NCI-H1436 treated with DMSO at 0.1 percent for 48 hours (cell line): ENCODE measurements around the gene ADAM8.
"Not testable (repeated sequence)": the region's sequence is repeated elsewhere in the genome, so short reads cannot be mapped to it uniquely, and the experiment has no call there.

ENCODE experiments used
- DNase-seq: peaks from one replicate; lab custom pipeline; 2025; lab: John Stamatoyannopoulos, UW

The ADAM8 gene

DNA sequence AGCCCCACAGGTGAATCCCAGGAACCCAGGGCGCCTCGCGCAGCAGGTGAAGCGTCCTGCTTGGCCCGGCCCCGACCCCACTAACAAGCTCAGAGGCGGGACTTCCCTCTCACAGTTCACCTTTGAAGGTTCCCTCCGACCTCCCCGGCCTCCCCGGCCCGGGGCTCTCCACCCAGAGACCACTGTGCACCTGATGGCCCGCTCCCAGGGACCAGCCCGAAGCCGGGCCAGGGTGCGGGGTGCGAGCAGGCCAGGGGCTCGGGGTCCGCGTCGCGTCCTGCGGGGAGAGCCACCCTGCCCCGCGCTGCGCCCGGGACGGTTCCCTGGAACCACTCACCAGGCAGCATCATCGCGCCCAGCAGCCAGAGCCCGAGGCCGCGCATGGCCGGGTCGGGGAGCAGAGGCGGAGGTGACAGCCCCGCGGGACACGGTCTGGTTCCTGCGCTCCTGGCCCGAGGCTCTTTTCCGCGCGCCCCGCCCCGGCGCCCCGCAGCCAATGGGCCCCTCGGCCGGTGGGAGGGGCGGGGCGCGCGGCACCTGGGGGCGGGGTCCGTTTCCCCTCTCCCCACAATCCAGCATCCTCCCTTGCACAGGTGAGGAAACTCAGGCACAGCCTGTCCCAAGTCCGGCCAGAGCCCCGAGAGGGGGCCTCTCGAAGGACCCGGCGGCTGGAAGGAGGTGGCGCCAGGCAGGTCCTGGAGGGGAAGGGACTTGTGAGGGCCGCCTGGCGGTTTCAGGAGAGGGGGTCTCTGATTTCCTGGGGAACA, at the start of gene ADAM8:
ADAM8 (minus strand) TSS at position 434 of the 767 bp plus-strand sequence; CDS start at position 383, 51 bp downstream.
- no peak for DNase-seq

GRCh38 chr10:133326223-133326551, 49.5 kb upstream of the ADAM8 start:
- no peak for DNase-seq

DNA sequence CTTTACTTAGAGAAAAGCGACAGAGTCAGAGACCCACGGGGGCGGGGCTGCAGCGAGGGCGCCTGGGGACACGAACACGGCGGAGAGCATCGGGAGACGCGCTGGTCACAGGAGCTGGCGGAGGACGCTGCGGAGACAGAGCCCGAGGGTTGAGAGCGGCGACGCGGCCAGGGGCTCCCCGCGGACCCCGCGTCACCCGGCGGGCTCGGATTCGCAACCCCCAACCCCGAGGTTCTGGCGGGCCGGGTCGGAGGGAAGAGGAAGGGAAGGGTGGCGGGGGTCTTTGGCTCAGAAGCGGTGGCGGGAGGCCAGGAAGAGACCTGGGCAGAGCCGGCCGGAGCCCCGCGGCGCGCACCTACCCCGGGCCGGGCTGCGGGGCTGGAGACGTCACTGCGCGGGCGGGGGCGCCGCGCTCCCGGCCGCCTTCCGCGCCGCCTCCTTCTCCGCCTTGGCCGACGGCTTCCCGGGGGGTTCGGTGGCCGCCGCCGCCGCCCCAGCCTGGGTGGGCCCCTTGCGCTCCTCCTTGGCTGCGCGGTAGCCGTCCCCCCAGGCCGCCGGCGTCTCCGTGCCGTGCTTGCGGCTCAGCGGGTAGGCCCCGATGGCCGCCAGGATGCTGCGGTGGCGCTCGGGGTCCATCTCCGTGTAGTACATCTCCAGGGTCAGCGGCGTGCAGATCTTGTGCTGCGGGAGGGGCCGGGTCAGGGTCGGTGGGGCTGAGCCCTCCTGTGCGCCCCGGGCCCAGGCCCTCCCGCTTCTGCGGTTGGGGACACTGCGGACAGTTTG, 49.0 kb upstream of the ADAM8 start:
- no peak for DNase-seq

DNA sequence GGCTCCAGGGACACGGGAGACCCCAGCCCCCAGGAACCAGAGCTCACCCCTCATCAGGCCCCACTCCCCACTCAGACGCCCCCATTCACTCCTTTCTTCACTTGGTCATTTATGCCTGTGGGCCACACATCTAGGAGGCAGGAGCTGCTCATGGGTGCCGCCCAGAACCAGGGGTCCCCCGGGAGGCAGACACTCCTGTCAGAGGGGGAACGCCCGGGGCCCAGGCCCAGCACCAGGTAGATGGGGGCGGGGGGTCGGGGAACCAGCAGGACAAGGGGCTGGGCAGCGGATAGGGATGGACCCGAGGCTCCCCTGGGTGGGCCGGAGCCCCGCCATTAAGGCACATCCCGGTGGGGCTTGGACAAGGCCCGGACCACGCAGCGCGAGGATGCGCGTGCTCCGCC, 48.2 kb upstream of the ADAM8 start:
- no peak for DNase-seq

GRCh38 chr10:133324198-133324792, 47.6 kb upstream of the ADAM8 start:
- DNase-seq: peak; percentile 77

- not testable (repeated sequence) for DNase-seq
Observed at GRCh38 chr10:133322064-133322709, 45.5 kb upstream of the ADAM8 start.

- DNase-seq: not testable (repeated sequence)
Observed at GRCh38 chr10:133320852-133321422, 44.3 kb upstream of the ADAM8 start.

DNA sequence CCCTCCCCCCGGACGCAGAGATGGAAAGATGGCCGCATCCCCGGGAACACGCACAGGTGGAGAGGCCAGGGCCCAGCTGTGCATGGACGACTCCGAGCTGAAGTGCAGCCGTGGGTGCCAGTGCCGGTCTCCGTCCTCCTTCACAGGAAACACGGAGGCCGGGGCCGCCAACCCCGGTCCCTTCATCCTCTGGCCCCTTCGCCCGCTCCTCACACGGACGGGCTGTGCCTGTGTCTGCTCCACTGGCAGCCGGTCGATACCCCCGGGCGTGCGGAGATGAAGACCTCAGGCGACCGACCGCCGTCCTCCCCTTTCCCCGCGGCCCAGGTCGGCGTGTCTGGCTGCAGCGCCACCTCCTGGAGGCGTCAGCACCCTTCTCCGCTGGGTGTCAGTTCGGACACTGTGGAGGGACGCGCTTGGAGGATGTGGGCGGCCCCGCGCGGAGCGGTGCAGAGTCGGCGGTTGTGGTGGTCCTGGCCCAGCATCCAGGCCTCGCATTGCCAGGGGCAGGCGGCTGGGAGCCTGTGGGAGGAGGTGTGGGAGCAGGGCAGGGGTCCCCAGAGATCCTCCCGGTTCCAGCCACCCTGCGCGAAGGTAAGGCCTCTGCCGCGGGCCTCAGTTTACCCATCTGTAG, 41.9 kb upstream of the ADAM8 start:
- no peak for DNase-seq

DNA sequence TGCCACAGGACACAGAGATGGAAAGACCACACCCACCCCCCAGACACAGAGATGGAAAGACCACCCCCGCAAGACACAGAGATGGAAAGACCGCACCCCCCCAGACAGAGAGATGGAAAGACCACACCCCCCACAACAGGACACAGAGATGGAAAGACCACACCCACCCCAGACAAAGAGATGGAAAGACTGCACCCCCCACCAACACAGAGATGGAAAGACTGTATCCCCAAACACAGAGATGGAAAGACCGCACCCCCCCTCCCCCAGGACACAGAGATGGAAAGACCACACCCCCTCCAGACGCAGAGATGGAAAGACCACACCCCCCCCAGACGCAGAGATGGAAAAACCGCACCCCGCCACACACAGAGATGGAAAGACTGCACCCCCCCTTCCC, 40.1 kb upstream of the ADAM8 start:
- no peak for DNase-seq

- DNase-seq: no peak
Observed at GRCh38 chr10:133316266-133316665, 39.6 kb upstream of the ADAM8 start.

GRCh38 chr10:133315847-133316246, 39.2 kb upstream of the ADAM8 start:
- DNase-seq: no peak

DNA sequence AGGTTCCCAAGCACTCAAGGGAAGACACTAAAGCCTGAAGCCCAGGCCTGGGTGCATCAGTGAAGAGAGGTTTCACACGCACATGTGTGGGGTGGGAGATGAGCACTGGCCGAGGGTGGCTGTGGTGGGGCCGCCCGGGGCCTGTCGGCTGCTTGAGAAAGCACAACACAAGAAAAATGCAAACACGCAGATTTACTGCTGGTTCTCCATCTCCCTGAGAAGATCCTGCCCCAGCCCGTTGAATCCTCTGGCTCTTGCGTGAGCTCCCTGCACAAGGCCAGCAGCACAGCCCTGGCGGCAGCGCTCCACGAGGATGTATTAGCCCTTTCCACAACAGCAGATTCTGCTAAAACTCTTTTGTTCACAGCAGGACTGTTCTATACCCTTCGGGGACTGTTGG, 38.2 kb upstream of the ADAM8 start:
- DNase-seq: no peak

DNA sequence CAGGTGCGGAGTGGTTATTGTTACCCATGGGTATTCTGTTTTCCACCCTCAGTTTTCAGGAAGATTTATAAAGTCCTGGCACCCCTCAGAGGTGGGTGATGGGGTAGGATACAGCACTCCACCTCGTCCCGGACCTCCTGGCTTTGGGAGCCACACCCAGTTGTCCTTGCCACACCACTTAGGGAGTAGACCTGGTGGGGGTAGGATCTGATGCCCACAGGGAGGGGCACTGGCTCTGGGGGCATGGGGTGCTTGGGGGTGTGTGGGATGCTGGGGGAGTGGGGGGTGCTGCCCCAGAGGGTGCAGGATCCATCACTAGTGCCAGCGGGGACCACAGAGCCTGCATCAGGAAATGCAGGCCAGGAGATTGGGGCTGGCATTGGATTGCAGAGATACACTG, 36.5 kb upstream of the ADAM8 start:
- DNase-seq: no peak

GRCh38 chr10:133312769-133313145, 36.1 kb upstream of the ADAM8 start:
- DNase-seq: no peak

DNA sequence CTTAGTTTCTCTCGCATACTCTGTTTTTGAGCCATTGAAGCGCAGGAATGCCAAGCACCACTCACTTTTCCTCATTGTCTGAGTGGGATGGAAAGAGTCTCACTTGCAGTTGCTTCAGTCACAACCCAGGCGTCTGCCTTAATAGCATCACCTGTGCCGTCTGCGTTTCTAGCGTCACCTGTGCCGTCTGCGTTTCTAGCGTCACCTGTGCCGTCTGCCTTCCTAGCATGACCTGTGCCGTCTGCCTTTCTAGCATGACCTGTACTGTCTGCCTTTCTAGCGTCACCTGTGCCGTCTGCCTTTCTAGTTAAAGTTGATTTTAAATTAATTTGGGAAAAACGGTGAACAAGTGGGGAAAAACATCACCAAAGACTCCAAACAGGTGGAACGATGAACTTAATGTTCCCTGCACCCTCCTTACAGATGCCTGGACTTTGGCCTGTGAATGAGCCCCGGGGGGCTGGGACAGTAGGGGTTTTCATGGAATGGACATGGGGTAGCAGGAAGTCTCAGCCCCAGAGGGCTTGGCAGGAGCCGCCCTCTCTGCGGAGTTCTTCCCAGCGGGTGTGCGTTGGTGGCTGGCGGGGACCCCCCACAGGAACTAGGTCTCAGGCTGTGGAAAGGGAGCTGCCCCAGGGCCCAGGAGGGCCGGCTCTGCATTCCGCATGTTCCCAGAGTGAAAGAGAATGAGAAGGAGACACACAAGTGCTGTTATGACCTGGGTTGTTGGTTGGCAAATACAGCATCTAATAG, 35.5 kb upstream of the ADAM8 start:
- DNase-seq: no peak

DNA sequence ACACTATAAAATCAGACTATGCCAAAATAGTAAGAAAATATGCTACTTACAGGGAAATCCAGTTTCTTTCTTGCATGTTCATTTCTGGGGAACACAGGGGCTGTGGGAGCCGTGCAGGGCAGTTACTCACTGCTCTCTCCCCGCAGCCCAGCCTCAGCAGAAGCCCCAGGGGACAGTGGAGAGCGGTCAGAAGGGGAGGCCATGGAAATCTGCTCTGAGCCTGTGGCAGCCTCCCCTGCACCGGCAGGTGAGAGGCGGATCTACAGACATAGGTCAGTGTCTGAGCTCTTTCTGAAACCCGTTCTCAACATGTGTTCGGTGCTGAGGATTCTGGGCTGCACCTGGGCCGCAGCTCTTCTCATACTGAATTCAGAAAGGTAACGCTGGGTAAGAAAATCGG, 34.9 kb upstream of the ADAM8 start:
- no peak for DNase-seq

DNA sequence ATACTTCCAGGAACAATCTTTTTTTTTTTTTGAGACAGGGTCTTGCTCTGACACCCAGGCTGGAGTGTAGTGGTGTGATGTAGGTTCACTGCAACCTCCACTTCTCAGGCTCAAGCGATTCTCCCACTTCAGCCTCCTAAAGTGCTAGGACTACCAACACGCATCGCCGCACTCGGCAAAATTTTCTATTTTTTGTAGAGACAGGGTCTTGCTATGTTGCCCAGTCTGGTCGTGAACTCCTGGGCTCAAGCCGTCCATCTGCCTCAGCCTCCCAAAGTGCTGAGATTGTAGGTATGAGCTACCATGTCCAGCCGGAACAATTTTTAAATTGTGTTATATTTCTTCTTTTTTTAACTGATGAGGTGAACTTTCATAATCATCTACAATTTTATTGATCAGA, 34.1 kb upstream of the ADAM8 start:
- no peak for DNase-seq

GRCh38 chr10:133310399-133310755, 33.7 kb upstream of the ADAM8 start:
- DNase-seq: no peak

- DNase-seq: no peak
Observed at GRCh38 chr10:133309720-133310398, 33.2 kb upstream of the ADAM8 start.

DNA sequence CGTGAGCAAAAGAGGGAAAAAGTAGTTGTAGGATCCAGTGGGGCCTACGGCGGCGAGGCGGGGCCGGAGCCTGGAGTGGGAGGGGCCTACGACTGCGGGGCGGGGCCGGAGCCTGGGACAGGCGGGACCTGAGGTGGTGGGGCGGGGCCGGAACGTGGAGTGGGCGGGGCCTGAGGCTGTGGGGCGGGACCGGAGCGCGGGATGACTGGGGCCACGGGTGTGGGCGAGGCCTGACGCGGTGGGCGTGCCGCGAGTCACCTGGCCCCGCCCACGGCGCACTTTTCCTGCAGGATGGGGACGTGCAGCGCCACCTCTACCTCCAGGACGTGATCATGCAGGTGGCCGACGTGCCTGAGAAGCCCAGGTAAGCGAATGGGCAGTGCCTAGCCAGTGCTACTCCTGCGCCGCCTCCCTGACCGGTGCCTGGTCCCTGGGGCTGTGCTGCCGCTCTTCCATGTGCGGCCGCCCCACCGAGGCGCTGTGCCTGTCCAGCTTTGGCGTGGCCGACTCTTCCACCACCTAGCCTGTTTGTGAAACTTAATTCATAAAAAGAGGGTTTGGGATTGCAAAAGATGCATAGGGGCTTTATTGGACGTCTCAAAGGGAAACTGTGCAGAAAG, 32.5 kb upstream of the ADAM8 start:
- DNase-seq: peak; percentile 46
